HL-60 (cell line): ENCODE measurements around the gene CHN2.

Experiments used
- DNase-seq, 2 experiments: peaks; one replicate each; pipeline ENCODE4 v3.0.0-alpha.2; 2010 to 2020; ENCODE audit warnings: low read depth in 1 of 2, low spot score in 1 of 2
- H3K27ac ChIP-seq: fragments of 250-450 bp; sonication (Bioruptor Pico); replicated peaks from 2 replicates; pipeline ENCODE4 v1.5.1; 2020; ENCODE audit warnings: mild to moderate bottlenecking, moderate library complexity
- H3K27me3 ChIP-seq: fragments of 250-450 bp; sonication (Bioruptor Pico); 2 replicates; pipeline ENCODE4 v1.5.1; 2021; ENCODE audit warnings: mild to moderate bottlenecking, moderate library complexity; ENCODE audit not compliant: insufficient read depth, poor library complexity, severe bottlenecking
- H3K4me3 ChIP-seq: replicated peaks from 2 replicates; pipeline ENCODE4 v1.5.1; 2011; ENCODE audit warnings: mild to moderate bottlenecking, control low read depth, low read length; ENCODE audit not compliant: insufficient read depth
- GABPA ChIP-seq: IDR thresholded peaks from 2 replicates; pipeline ENCODE4 v1.6.1; 2012; ENCODE audit warnings: low read depth
- POLR2AphosphoS5 ChIP-seq: IDR thresholded peaks from 2 replicates; pipeline ENCODE4 v1.6.1; 2012; ENCODE audit warnings: low read depth
- SPI1 ChIP-seq: IDR thresholded peaks from 2 replicates; pipeline ENCODE4 v1.6.1; 2012; ENCODE audit warnings: low read depth, mild to moderate bottlenecking, borderline replicate concordance
- TF ChIP-seq, protein P1 (sequence below): IDR thresholded peaks from 2 replicates; pipeline ENCODE4 v1.6.1; 2012; ENCODE audit warnings: low read depth; ENCODE audit not compliant: insufficient replicate concordance
- TF ChIP-seq, protein P2 (sequence below): IDR thresholded peaks from one replicate; pipeline ENCODE4 v1.5.1; 2011; ENCODE audit warnings: low read length, control low read depth, inconsistent platforms; ENCODE audit not compliant: insufficient read depth

The CHN2 gene

DNA sequence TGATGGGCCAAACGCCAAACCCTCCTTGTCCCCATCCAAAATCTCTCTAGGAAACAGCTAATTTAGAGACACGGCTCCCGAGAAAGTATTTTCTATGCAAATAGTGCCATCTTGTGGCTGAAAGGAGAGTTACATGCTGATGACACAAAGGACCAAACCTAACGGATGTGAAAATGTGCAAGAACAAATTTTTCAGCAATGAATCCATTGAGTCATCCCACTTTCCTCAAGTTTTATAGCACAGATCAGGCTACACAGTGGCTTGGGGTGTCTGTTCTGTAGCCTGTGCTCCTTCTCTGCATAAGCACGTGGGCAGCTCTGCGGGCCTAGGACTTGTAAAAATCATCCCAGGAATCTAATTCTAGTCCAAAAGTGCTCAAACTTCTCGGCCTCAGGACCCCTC is 214.3 kb downstream of the CHN2 start:
- TF ChIP-seq, protein P1, sequence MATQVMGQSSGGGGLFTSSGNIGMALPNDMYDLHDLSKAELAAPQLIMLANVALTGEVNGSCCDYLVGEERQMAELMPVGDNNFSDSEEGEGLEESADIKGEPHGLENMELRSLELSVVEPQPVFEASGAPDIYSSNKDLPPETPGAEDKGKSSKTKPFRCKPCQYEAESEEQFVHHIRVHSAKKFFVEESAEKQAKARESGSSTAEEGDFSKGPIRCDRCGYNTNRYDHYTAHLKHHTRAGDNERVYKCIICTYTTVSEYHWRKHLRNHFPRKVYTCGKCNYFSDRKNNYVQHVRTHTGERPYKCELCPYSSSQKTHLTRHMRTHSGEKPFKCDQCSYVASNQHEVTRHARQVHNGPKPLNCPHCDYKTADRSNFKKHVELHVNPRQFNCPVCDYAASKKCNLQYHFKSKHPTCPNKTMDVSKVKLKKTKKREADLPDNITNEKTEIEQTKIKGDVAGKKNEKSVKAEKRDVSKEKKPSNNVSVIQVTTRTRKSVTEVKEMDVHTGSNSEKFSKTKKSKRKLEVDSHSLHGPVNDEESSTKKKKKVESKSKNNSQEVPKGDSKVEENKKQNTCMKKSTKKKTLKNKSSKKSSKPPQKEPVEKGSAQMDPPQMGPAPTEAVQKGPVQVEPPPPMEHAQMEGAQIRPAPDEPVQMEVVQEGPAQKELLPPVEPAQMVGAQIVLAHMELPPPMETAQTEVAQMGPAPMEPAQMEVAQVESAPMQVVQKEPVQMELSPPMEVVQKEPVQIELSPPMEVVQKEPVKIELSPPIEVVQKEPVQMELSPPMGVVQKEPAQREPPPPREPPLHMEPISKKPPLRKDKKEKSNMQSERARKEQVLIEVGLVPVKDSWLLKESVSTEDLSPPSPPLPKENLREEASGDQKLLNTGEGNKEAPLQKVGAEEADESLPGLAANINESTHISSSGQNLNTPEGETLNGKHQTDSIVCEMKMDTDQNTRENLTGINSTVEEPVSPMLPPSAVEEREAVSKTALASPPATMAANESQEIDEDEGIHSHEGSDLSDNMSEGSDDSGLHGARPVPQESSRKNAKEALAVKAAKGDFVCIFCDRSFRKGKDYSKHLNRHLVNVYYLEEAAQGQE: no peak
- TF ChIP-seq POLR2AphosphoS5: no peak
- TF ChIP-seq, protein P2, sequence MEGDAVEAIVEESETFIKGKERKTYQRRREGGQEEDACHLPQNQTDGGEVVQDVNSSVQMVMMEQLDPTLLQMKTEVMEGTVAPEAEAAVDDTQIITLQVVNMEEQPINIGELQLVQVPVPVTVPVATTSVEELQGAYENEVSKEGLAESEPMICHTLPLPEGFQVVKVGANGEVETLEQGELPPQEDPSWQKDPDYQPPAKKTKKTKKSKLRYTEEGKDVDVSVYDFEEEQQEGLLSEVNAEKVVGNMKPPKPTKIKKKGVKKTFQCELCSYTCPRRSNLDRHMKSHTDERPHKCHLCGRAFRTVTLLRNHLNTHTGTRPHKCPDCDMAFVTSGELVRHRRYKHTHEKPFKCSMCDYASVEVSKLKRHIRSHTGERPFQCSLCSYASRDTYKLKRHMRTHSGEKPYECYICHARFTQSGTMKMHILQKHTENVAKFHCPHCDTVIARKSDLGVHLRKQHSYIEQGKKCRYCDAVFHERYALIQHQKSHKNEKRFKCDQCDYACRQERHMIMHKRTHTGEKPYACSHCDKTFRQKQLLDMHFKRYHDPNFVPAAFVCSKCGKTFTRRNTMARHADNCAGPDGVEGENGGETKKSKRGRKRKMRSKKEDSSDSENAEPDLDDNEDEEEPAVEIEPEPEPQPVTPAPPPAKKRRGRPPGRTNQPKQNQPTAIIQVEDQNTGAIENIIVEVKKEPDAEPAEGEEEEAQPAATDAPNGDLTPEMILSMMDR: peak; percentile 56
- TF ChIP-seq SPI1: no peak
- TF ChIP-seq GABPA: no peak
- no peaks in the 10 kb centered on the region for H3K27me3 ChIP-seq
- peak; percentile 17 to 51 for DNase-seq
- H3K27ac ChIP-seq: no peak overlapping the region
- no peak overlapping the region for H3K4me3 ChIP-seq

DNA sequence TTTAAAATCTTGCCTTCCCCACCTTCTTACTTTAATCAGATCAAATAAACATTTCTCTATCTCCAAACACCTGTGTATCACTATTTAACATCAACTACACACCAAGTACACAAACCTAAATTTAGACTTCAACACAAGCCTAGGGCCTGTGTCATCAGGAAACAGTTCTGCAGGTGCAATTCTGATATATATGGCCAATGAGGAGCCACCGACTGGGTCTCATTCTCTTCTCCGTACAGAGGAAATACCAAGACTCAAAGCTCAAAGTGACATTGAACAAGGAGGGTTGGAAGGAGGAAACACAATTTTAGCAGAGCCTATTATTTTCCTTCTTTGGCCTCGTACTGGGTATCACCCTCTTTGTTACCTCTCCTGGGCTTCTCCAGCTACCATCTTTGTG is 216.4 kb downstream of the CHN2 start:
- Histone ChIP-seq H3K4me3 (no peak overlapping the region), H3K27me3 (no peaks in the 10 kb centered on the region), H3K27ac (no peak overlapping the region)
- no peak for TF ChIP-seq POLR2AphosphoS5
- no peak for TF ChIP-seq SPI1
- TF ChIP-seq, protein P1: no peak
- TF ChIP-seq, protein P2: no peak
- DNase-seq: no peak

DNA sequence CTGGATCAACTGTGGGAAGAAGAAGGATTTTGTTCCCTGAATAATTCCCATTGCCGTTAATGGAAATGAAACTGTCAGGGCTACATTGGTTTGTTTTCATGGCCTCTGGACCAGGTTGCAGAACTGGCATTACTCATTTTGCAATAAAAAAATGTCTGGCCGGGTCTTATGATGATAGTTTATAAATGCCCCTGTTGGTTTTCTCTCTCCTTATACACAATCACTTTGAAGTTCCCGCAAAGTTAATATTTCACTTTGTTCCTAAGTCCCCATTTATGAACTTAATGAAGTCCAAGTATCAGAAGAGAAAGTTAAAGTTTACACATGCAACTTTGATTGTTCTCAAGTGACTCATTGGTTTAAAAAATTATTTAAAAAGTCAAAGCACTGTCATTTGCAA is 218.3 kb downstream of the CHN2 start:
- Histone ChIP-seq H3K27me3 (no peaks in the 10 kb centered on the region), H3K4me3 (no peak overlapping the region), H3K27ac (no peak overlapping the region)
- no peak for TF ChIP-seq POLR2AphosphoS5
- no peak for DNase-seq

DNA sequence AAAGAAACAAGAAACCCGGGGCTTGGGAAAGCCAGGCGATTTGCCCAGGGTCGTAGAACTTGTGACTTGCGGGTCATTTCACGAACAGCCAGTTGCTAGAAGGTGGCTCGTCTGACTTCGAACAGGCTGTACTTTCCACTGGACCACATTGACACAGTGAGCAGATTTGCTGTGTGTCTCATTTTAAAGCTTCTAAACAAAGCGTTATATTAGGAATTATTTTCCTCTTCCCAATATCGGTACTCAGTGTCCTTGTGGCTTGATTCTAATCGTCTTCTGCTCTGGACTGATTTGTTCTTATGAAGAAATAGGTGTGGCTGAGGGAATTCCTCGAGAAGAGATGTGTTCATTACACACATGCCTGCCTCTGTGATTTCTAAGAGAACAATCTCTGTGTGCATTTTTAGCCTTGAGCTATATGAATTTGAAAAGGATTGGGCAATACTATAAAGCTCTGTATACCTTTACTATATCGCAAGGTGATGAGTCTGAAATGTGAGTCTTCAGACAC is 219.1 kb downstream of the CHN2 start:
- H3K27ac ChIP-seq: no peak overlapping the region
- no peak for DNase-seq
- no peak overlapping the region for H3K4me3 ChIP-seq
- TF ChIP-seq GABPA: no peak
- no peak for TF ChIP-seq SPI1
- TF ChIP-seq POLR2AphosphoS5: no peak
- TF ChIP-seq, protein P1: no peak
- TF ChIP-seq, protein P2: no peak
- H3K27me3 ChIP-seq: no peaks in the 10 kb centered on the region
